HepG2 (cell line): ENCODE data around the gene PBX2. TPM values are rescaled to one million over a fixed set of nuclear protein-coding genes. Genes with fewer than 3 reads are reported as not detected.

Source experiments
- ZBTB3 ChIP-seq: sonication (generic); formaldehyde crosslinking; IDR thresholded peaks from 2 replicates; pipeline ENCODE4 v1.4.0; 2020; ENCODE audit warnings: low read depth, mild to moderate bottlenecking, moderate library complexity, missing genetic modification reagents, borderline replicate concordance
- ZBTB40 ChIP-seq, 2 experiments: fragments of 450-650 bp in 1 of 2; sonication (generic) in 1 of 2; formaldehyde crosslinking in 1 of 2; IDR thresholded peaks; 2 replicates each; pipeline versions ENCODE4 v1.6.1 to v1.8.0; 2016 to 2022; ENCODE audit warnings: antibody characterized with exemption in 1 of 2, mild to moderate bottlenecking in 1 of 2, missing genetic modification reagents in 1 of 2
- ZNF33B ChIP-seq: sonication (generic); formaldehyde crosslinking; IDR thresholded peaks from 2 replicates; pipeline ENCODE4 v1.5.1; 2020; ENCODE audit warnings: mild to moderate bottlenecking, missing genetic modification reagents
- ZNF674 ChIP-seq: sonication (generic); formaldehyde crosslinking; IDR thresholded peaks from 2 replicates; pipeline ENCODE4 v1.5.0; 2020; ENCODE audit warnings: low read depth, mild to moderate bottlenecking, missing genetic modification reagents
- polyA plus RNA-seq, 8 experiments: library from polyadenylated mRNA; depleted of rRNA in 3 of 8; stranded (reverse) in 7 of 8; unstranded in 1 of 8; fragments of >200 nt; fragmentation: Illumina TruSeq in 4 of 8; extraction: Trizol in 4 of 8; gene quantifications; 2 replicates each; pipeline versions ENCODE4 v1.2.1 to v1.2.3, GENCODE V29; 2011 to 2016; ENCODE audit warnings: low read depth in 4 of 8, missing spikeins in 1 of 8, mixed read lengths in 1 of 8; ENCODE audit not compliant: insufficient read depth in 1 of 8
- total RNA-seq, 5 experiments: library from RNA; depleted of rRNA; stranded (reverse); fragments of >200 nt; fragmentation: Illumina TruSeq; extraction: Trizol; gene quantifications; 2 replicates each; pipeline ENCODE4 v1.2.3, GENCODE V29; 2016; ENCODE audit warnings: low read depth in 1 of 5

Gene PBX2
- total and polyA plus RNA-seq, 2 of the 13 experiments (the other 11 are each of a cell fraction or from before 2014, with no cell fraction given), result 42.3 to 77.8 TPM

GRCh38 chr6:32158052-32158451 lies 31.9 kb downstream of the PBX2 start (continued):
- TF ChIP-seq ZBTB40 (IDR thresholded peaks at IDR 0.05), result no peak
- TF ChIP-seq ZBTB40 (CRISPR knock-in tag; IDR thresholded peaks at IDR 0.05), result no peak
- no peak for TF ChIP-seq ZNF674 (CRISPR knock-in tag)
- TF ChIP-seq ZNF33B, result no peak
- TF ChIP-seq ZBTB3 (CRISPR knock-in tag), result no peak
- TF ChIP-seq, all 625 proteins: peak for 0
